Measurements from ENCODE around the gene HIC1. TPM values are rescaled to one million over a fixed set of nuclear protein-coding genes. Genes with fewer than 3 reads are reported as not detected.

Gene HIC1
- total and polyA plus RNA-seq, 9 of the 15 experiments (the other 6 are each of a cell fraction or from before 2014, with no cell fraction given) = 0.01 to 2.5 (median 0.18) TPM

GRCh38 chr17:2025622-2026309 lies 29.1 kb upstream of the HIC1 start (continued):
- TF ChIP-seq KDM4B (IDR thresholded peaks at IDR 0.05; ENCODE audit: borderline replicate concordance in 2 of 2, low read depth in 1 of 2) (no peak), RCOR1 (IDR thresholded peaks at IDR 0.05; ENCODE audit: borderline replicate concordance in 1 of 2, low read depth in 2 of 2, low read length in 2 of 2) (no peak), SP2 (IDR thresholded peaks at IDR 0.05; ENCODE audit: extremely low read depth, low read depth, low read length, poor library complexity, severe bottlenecking) (no peak), UBTF (IDR thresholded peaks at IDR 0.05; ENCODE audit: borderline replicate concordance in 1 of 2, low read depth in 2 of 2, low read length in 2 of 2) (0 out of 4 replicates have a peak, but pooled peaks of 1 of the 2 experiments have one; percentile 22), PCBP1 (IDR thresholded peaks at IDR 0.05; ENCODE audit: low read depth, low read length, poor library complexity, severe bottlenecking) (no peak), ILK (tag; IDR thresholded peaks at IDR 0.05; ENCODE audit: borderline replicate concordance, low read depth) (no peak), DEAF1 (CRISPR knock-in tag; IDR thresholded peaks at IDR 0.05) (0 out of 2 replicates have a peak, but pooled peaks have one; percentile 30), SRSF9 (IDR thresholded peaks at IDR 0.05; ENCODE audit: borderline replicate concordance, low read depth, low read length) (no peak), BMI1 (IDR thresholded peaks at IDR 0.05; ENCODE audit: low read length) (no peak), OTX1 (CRISPR knock-in tag; IDR thresholded peaks at IDR 0.05) (no peak), NR2C1 (IDR thresholded peaks at IDR 0.05) (no peak), NR2C1 (tag; IDR thresholded peaks at IDR 0.05) (no peak), ESRRA (IDR thresholded peaks at IDR 0.05; ENCODE audit: borderline replicate concordance, low read depth) (0 out of 2 replicates have a peak, but pooled peaks have one; percentile 21), TSC22D4 (tag; IDR thresholded peaks at IDR 0.05) (no peak), HDAC1 (IDR thresholded peaks at IDR 0.05) (no peak), SOX6 (IDR thresholded peaks at IDR 0.05) (no peak), TEAD4 (IDR thresholded peaks at IDR 0.05; ENCODE audit: low read length) (no peak), TEAD4 (CRISPR knock-in tag; IDR thresholded peaks at IDR 0.05; ENCODE audit: borderline replicate concordance) (no peak), ZNF740 (CRISPR knock-in tag; IDR thresholded peaks at IDR 0.05) (no peak), ZNF740 (tag; IDR thresholded peaks at IDR 0.05) (no peak), ZNF124 (CRISPR knock-in tag; IDR thresholded peaks at IDR 0.05) (no peak), CTBP1 (IDR thresholded peaks at IDR 0.05; ENCODE audit: borderline replicate concordance) (0 out of 2 replicates have a peak, but pooled peaks have one; percentile 8)

All from K562 (cell line).